GM18907 (cell line): ENCODE results near the gene LSM3.

Experiments used
- ATAC-seq: cut with Tn5 transposase; IDR thresholded peaks from one replicate; pipeline ENCODE4 v1.9.1; 2021; ENCODE audit warnings: mild to moderate bottlenecking, moderate library complexity; ENCODE audit not compliant: unreplicated experiment

Gene LSM3

GRCh38 chr3:14194865-14195264 is 16.2 kb downstream of the LSM3 start:
- no peak for ATAC-seq

- ATAC-seq, result no peak
Observed at GRCh38 chr3:14199641-14200040, 21.0 kb downstream of the LSM3 start.

GRCh38 chr3:14200276-14200675 is 21.7 kb downstream of the LSM3 start:
- no peak for ATAC-seq

DNA sequence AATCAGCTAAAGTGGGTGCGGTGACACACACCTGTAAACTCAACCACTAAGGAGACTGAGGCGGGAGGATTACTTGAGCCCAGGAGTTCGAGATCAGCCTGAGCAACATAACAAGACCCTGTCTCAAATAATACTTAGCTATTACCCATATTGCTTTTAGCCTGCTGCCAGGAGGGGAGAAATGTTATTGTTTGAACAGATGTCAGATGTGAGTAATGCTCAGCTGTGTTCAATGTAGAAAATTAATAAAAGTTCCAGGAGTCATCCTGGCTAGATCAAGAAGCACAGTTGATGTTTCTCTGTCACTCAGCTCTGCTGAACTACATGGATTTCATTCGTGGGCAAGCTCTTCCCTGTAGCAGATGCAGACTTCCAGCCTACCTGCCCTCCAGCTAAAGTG is 22.2 kb downstream of the LSM3 start:
- no peak for ATAC-seq

GRCh38 chr3:14201940-14202684 is 23.5 kb downstream of the LSM3 start:
- ATAC-seq, result no peak

DNA sequence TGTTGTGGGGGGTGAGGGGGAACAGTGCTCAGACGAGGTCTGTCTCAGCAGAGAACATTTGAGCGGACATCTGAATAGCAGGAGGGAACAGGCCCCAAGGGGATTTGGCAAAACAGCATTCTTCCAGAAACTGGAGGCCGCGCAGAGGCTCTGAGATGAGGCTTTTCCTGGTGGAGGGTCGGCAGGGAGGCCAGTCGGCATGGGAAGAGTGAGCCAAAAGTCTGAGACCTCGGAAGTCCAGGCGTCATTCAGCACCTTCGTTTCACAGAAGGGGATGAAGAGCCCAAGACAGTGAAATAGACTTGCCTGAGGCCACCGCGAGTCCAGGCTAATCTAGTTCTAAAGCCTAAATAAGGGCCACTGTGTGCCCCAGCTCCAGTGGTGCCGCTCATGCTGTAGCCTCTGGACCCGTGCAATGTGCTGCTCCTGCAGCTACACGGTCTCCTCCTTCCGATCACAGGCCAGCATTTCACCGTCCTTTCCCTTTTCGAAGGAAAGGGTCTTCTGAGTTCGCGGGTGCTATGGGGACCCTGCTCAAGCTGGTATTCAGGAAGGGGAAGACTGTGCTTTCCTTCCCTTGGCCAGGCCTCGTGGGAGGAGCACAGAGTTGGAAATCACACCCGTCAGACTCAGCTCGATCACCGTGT is 24.4 kb downstream of the LSM3 start:
- no peak for ATAC-seq

DNA sequence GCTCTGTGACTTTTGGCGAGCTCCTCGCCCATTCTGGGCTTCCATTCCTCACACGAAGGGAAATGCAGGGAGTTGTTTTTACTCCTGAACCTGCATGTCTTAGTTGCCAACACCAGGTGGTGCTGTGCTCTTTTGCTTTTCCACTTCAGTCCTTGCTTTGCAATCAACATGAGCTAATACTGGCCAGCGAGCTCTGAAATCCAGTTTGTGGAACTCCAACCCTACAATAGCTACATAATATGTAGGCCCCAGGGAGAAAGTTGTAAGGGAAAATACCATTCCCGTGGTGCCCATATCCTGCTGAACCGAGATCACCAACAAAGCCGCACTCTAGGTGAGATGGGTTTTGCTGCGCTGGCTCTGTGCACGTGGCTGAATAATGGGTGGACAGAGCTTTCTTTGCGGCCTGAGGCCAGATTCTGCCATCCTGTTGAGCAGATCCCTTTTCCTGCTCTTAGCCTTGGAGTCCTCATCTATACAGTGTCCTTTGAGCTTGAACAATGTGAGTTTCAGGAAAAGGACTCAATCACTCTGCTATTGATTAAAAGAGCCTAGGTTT is 25.0 kb downstream of the LSM3 start:
- ATAC-seq, result peak; percentile 48

DNA sequence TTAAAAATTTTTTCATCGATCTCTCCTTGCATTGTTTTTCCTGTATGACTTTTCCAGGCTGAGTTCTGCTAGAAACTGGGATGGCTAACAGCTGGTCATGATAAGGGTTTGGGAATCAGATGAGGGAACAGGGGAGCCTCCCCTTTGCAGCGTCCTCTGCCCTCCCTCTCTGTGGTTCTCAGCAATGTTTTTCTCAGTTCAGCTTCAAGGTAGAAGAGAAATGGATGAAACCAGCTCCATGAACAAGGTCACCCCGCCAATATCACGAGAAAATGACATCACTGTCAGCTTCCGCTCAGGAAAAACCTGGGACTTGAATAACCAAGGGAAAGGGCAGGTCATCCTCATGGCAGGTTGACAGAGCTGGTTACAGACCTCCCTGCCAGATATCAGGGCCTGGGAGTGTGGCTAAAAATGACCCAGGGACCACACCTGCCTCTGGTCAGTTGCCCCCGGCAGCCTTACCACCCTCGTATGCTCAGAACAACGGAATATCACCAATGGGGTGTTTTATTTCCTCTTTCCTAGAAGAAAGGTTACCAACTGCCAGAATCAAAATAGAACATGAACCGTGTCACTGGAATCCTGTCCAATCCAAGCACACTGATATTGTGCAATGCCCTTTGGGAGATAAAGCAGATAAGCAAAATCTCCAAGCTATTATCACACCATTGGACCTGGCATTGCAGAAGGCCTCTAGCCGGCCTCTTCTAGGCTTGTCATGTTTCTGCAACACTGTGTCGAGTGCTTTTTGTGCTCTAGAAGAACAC is 26.1 kb downstream of the LSM3 start:
- no peak for ATAC-seq

DNA sequence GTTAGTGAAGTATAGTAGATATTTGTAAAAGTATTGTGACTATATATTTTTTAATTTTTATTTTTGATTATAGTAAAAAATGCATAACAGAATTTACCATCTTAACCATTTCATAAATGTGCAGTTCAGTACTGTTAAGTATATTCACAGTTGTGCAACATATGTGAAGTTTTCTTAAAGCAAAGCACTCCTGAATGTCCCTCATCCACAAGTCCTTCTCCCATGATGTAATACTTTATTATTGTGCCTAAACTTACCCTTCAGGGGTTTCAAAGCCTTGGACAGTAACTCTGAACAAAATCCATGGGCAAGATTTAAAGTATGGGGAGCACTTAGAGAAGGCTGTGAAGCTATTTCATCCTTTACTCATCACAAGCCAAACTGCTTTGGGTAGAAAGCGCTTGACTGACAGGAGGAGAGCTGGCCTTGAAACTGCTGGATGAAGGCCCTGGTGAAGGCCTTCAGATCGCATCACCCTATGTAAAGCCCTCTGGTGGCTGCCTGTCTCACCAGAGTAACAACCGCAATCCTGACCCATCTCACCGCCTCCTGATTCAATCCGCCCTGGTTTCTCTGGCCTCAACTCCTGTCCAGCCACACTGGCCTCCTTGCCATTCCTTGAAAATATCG is 28.0 kb downstream of the LSM3 start:
- ATAC-seq, result no peak

DNA sequence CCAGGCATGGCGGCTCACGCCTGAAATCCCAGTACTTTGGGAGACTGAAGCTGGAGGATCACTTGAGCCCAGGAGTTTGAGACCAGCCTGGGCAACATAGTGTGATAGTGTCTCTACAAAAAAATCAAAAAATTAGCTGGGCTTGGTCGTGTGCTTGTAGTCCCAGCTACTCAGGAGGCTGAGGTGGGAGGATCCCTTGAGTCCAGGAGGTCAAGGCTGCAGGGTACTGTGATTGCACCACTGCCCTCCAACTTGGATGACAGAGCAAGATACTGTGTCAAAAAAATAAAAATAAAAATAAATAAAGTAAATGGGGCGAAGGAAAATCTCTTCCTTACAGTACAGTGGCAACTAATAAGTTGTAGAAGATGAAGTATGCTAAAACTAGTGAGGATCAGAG is 29.6 kb downstream of the LSM3 start:
- ATAC-seq, result no peak

DNA sequence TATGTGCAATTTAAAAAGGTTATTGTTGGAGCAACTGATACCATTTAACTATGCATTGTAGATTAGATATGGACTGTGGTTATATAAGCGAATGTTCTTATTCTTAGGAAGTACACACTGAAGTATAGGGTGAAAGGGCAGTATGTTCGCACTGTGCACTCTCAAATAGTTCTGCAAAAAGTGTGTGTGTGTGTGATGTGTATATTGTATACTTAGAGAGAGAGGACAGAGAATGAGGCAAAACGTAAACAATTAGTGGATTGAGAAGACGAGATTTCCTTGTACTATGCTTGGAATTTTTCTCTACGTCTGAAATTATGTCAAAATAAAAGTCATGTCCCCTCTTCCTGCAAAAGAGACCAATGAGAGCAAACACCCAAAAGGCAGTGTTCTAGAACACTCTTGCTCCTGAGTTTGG is 30.4 kb downstream of the LSM3 start:
- ATAC-seq, result no peak

GRCh38 chr3:14209581-14210289 is 31.1 kb downstream of the LSM3 start:
- no peak for ATAC-seq

- ATAC-seq, result no peak
Observed at GRCh38 chr3:14210290-14210688, 31.7 kb downstream of the LSM3 start.

- ATAC-seq, result no peak
Observed at GRCh38 chr3:14210843-14211594, 32.4 kb downstream of the LSM3 start.

GRCh38 chr3:14211621-14212020 is 33.0 kb downstream of the LSM3 start:
- ATAC-seq, result no peak

- ATAC-seq, result no peak
Observed at GRCh38 chr3:14212032-14212431, 33.4 kb downstream of the LSM3 start.

DNA sequence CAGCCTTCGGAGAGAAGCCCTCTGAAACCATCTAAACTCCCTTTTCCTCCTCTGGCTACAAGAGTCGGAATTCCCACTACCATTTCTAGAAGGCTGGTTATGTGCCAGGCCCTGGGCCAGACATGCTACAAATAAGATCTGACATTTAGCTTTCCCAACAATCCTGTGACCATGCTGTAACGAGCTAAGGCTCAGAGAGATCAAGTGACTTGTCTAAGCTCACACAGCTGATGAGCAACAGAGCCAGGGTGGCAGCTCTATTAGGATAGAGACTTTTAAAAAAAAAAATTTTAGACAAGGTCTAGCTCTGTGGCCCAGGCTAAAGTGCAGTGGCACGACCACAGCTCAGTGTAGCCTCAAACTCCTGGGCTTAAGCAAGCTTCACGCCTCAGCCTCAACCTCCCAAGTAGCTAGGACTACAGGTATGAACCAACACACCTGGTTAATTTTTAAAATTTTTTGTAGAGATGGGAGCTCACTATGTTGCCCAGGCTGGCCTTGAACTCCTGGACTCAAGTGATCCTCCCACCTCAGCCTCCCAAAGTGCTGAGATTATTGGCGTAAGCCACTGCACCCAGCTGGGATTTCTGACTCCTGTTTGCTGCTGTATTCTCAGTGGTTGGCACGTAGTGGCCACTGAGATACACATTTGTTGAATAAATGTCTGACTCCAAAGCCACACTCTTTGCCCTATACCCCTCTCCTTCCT is 34.6 kb downstream of the LSM3 start:
- no peak for ATAC-seq

GRCh38 chr3:14214764-14215163 is 36.1 kb downstream of the LSM3 start:
- ATAC-seq, result no peak
